VCaP (cell line): ENCODE data around the gene BICDL1.

Experiments
- H3K27ac ChIP-seq: fragments of 450-650 bp; 2 replicates; pipeline ENCODE4 v1.5.1; 2017
- CTCF ChIP-seq: fragments of 450-650 bp; conservative IDR thresholded peaks from 2 replicates; pipeline ENCODE4 v1.5.1; 2017; ENCODE audit warnings: mild to moderate bottlenecking, moderate library complexity

BICDL1 gene

GRCh38 chr12:120141336-120141735 is 152.3 kb downstream of the BICDL1 start:
- no peak overlapping the region for H3K27ac ChIP-seq
- TF ChIP-seq CTCF, result no peak

- TF ChIP-seq CTCF, result no peak
- H3K27ac ChIP-seq, result no peak overlapping the region
Measured at GRCh38 chr12:120142231-120142877, 153.3 kb downstream of the BICDL1 start.
